Measurements from ENCODE around the gene CD4. TPM values are rescaled to one million over a fixed set of nuclear protein-coding genes. Genes with fewer than 3 reads are reported as not detected.

The CD4 gene
- total RNA-seq, 2 donors from 2014 or later = 0.77 to 1.3 TPM

- Histone ChIP-seq H3K27ac (ENCODE audit: low read depth, low read length) (no peak overlapping the region), H3K27me3 (ENCODE audit: control insufficient read depth, insufficient read depth, low read length, poor library complexity, severe bottlenecking) (no peaks in the 10 kb centered on the region), H3K36me3 (ENCODE audit: control insufficient read depth, insufficient read depth, low read length) (no peaks in the 10 kb centered on the region), H3K9ac (ENCODE audit: extremely low read depth, low read length, poor library complexity, severe bottlenecking) (no peak overlapping the region), H3K9me3 (ENCODE audit: control insufficient read depth, low read length) (no peaks in the 10 kb centered on the region), H3K4me1 (ENCODE audit: control insufficient read depth, insufficient read depth, low read length) (peaks cover 5% of the 10 kb centered on the region), H3K4me3 (ENCODE audit: low read length) (no peak overlapping the region)
- Mint-ChIP-seq H3K27ac (no peak overlapping the region), H3K27me3 (ENCODE audit: insufficient read depth) (peaks cover 5% of the 10 kb centered on the region), H3K9me3 (no peaks in the 10 kb centered on the region), H3K4me3 (no peak overlapping the region), H3K36me3 (ENCODE audit: low read depth) (no peaks in the 10 kb centered on the region), H3K4me1 (peaks cover 25% of the 10 kb centered on the region)
- TF ChIP-seq, protein P1, sequence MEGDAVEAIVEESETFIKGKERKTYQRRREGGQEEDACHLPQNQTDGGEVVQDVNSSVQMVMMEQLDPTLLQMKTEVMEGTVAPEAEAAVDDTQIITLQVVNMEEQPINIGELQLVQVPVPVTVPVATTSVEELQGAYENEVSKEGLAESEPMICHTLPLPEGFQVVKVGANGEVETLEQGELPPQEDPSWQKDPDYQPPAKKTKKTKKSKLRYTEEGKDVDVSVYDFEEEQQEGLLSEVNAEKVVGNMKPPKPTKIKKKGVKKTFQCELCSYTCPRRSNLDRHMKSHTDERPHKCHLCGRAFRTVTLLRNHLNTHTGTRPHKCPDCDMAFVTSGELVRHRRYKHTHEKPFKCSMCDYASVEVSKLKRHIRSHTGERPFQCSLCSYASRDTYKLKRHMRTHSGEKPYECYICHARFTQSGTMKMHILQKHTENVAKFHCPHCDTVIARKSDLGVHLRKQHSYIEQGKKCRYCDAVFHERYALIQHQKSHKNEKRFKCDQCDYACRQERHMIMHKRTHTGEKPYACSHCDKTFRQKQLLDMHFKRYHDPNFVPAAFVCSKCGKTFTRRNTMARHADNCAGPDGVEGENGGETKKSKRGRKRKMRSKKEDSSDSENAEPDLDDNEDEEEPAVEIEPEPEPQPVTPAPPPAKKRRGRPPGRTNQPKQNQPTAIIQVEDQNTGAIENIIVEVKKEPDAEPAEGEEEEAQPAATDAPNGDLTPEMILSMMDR (conservative IDR thresholded peaks at IDR 0.05) = no peak
- no peak for DNase-seq
- WGBS, 2 experiments (ENCODE audit: insufficient coverage in 1 of 2, insufficient read length in 1 of 2) = 89 to 95% methylated on average over 7 to 8 of the region's 8 CpGs
Measured at GRCh38 chr12:6757028-6757690, 32.2 kb upstream of the CD4 start.

- Mint-ChIP-seq H3K4me3 (no peak overlapping the region), H3K4me1 (peaks cover 32% of the 10 kb centered on the region), H3K27me3 (ENCODE audit: insufficient read depth) (peaks cover 5% of the 10 kb centered on the region), H3K36me3 (ENCODE audit: low read depth) (no peaks in the 10 kb centered on the region), H3K9me3 (no peaks in the 10 kb centered on the region), H3K27ac (no peak overlapping the region)
- H3K36me3 ChIP-seq (ENCODE audit: control insufficient read depth, insufficient read depth, low read length) = no peaks in the 10 kb centered on the region
- TF ChIP-seq, protein P1 (conservative IDR thresholded peaks at IDR 0.05) = no peak
- no peak overlapping the region for H3K27ac ChIP-seq (ENCODE audit: low read depth, low read length)
- H3K4me3 ChIP-seq (ENCODE audit: low read length) = no peak overlapping the region
- H3K9ac ChIP-seq (ENCODE audit: extremely low read depth, low read length, poor library complexity, severe bottlenecking) = no peak overlapping the region
- H3K4me1 ChIP-seq (ENCODE audit: control insufficient read depth, insufficient read depth, low read length) = peaks cover 11% of the 10 kb centered on the region
- no peaks in the 10 kb centered on the region for H3K9me3 ChIP-seq (ENCODE audit: control insufficient read depth, low read length)
- H3K27me3 ChIP-seq (ENCODE audit: control insufficient read depth, insufficient read depth, low read length, poor library complexity, severe bottlenecking) = no peaks in the 10 kb centered on the region
- no peak for DNase-seq
- 88 to 90% methylated on average over 8 to 9 of the region's 9 CpGs for WGBS, 2 experiments (ENCODE audit: insufficient coverage in 1 of 2, insufficient read length in 1 of 2)
Measured at GRCh38 chr12:6758506-6759095, 30.7 kb upstream of the CD4 start.

DNA sequence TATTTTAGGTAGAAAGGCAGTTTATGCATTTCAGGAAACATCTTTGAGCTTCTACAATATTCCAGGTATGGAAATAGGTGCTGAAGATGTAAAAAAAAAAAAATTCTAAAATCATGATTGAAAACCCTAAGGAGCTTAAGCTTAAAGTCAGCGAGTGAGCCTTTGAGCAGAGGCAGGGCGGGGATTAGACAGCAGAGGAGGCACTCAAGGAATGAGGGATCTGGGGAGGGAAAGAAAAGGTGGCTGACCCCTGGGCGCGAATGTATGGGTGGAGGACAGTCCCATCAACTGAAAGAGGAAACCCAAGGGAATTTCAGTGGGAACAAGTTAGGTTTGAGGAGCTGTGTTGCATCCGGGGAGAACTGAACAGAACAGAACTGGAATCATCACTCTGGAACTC lies 29.6 kb upstream of the CD4 start:
- peaks cover 8% of the 10 kb centered on the region for H3K4me1 ChIP-seq (ENCODE audit: control insufficient read depth, insufficient read depth, low read length)
- no peak overlapping the region for H3K27ac ChIP-seq (ENCODE audit: low read depth, low read length)
- no peak for DNase-seq
- H3K4me1 Mint-ChIP-seq = peaks cover 29% of the 10 kb centered on the region
- WGBS, 2 experiments (ENCODE audit: insufficient coverage in 1 of 2, insufficient read length in 1 of 2) = 88 to 92% methylated on average over 5 of the region's 5 CpGs
- TF ChIP-seq, protein P1 (conservative IDR thresholded peaks at IDR 0.05) = no peak
- H3K27ac Mint-ChIP-seq = no peak overlapping the region
- no peaks in the 10 kb centered on the region for H3K9me3 Mint-ChIP-seq
- H3K9ac ChIP-seq (ENCODE audit: extremely low read depth, low read length, poor library complexity, severe bottlenecking) = no peak overlapping the region
- peaks cover 5% of the 10 kb centered on the region for H3K27me3 Mint-ChIP-seq (ENCODE audit: insufficient read depth)
- no peaks in the 10 kb centered on the region for H3K27me3 ChIP-seq (ENCODE audit: control insufficient read depth, insufficient read depth, low read length, poor library complexity, severe bottlenecking)
- H3K4me3 ChIP-seq (ENCODE audit: low read length) = no peak overlapping the region
- no peak overlapping the region for H3K4me3 Mint-ChIP-seq
- no peaks in the 10 kb centered on the region for H3K36me3 Mint-ChIP-seq (ENCODE audit: low read depth)
- H3K9me3 ChIP-seq (ENCODE audit: control insufficient read depth, low read length) = no peaks in the 10 kb centered on the region
- no peaks in the 10 kb centered on the region for H3K36me3 ChIP-seq (ENCODE audit: control insufficient read depth, insufficient read depth, low read length)
